HG03039 (cell line): ENCODE measurements around the gene ARL6IP6.
A peak's percentile ranks its signal among the peaks of the same experiment; 100 is the strongest.

Source experiments
- ATAC-seq: cut with Tn5 transposase; IDR thresholded peaks from one replicate; pipeline ENCODE4 v1.9.1; 2021; ENCODE audit warnings: mild to moderate bottlenecking, moderate library complexity; ENCODE audit not compliant: unreplicated experiment

ARL6IP6 gene

DNA sequence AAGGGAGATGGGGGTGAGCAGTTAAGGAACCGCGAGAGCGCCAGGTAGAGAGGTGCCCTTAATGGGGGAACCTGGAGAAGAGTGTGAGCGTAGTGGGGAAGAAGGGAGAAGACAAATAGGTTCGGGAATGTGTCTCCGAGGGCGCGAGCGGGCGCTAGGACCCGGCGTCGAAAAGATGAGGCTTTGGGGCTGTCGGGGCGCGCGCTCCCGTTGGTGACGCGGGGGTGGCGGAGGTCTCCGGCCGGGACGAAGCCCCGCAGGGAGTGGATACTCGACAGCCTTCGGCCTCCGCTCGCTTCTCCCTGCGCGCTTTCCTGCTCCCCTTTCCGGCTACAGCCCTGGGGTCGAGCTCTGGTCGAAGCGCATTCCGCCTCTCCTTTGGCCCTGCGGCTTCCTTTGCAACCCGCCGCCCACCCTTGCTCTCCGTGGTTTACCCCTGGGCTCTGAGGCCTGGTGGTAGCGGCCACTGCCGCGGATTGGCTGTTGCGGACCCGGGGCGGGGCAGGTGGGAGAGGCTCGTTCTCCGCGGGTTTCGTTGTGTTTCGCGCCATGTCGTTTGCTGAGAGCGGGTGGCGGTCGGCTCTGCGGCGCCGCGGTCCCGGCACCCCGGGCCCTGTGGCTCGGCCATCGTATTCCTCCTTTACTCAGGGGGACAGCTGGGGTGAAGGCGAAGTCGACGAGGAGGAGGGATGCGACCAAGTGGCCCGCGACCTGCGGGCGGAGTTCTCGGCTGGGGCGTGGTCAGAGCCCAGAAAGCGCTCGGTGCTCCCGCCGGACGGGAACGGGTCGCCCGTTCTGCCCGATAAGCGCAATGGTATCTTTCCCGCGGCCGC, at the start of gene ARL6IP6:
ARL6IP6 (plus strand) TSS at position 545 of the 833 bp plus-strand sequence; CDS start at position 550, 5 bp downstream.
- ATAC-seq: peak; percentile 58

DNA sequence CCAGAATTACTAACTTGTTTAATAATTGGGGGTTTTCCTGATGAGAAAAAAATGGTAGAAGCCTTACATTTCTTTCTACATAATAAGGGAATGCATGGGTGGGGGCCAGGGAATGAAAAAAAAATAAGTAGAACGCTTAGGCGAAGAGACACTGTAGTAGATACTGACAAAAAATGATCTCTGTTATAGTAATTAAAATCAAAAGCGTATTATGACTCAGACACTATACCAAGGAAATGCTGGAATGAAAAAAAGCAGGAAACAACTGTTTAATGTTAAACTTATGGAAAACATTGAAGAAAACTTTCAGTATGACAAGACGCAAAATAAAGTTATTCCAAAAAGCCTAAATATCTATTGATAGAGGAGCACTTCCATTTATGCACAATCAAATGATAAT, 44.1 kb upstream of the ARL6IP6 start:
- no peak for ATAC-seq

DNA sequence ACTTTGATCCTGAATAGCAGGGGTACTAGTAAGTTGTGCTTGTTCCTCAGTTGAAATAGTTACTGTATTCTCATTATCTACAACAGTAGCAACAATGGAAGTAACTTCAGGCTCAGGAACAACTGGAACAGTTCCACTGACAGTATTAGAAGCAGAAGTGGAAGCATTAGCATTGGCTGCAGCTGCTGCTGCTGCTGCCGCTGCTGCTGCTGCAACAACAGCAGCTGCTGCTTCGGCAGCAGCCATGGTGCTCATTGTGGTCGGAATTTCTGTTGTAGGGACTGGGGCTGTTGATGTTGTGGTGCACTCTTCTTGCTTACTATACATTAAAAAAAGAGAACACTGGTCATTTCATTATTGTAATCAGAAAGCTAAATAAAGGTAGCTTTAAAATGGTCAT, 42.0 kb upstream of the ARL6IP6 start:
- ATAC-seq: no peak

GRCh38 chr2:152678808-152679207, 39.6 kb upstream of the ARL6IP6 start:
- ATAC-seq: no peak

DNA sequence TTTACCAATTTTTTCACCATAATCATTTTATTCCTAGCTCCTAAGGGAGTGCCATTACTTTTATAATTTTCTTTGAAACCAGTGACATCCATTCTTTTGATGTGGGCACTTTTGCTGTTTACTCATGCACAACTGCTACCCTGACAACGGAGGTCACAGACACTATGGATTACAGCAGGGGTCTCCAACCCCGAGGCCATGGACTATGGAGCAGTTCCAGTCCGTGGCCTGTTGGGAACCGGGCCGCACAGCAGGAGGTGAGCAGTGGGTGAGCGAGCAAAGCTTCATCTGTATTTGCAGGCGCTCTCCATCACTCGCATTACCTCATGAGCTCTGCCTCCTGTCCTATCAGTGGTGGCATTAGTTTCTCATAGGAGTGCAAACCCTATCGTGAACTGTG, 35.8 kb upstream of the ARL6IP6 start:
- ATAC-seq: no peak

DNA sequence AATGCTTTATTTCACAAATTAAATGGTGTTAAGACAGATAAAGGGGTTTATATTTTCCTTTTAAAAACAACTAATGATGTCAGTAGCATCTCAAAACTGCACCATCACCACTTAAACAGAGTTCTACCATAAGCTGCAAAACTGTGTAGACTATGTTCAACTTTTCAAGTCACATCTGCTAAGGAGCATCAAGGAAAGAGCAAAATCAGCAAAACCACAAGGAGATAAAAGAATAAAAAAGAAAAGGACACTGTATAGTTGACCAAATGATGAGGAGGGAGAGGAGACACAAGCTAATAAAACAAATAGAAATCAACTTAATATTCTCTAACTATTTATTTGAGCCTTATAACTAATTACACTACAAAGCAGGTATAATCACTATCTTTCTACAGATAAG, 35.0 kb upstream of the ARL6IP6 start:
- no peak for ATAC-seq

DNA sequence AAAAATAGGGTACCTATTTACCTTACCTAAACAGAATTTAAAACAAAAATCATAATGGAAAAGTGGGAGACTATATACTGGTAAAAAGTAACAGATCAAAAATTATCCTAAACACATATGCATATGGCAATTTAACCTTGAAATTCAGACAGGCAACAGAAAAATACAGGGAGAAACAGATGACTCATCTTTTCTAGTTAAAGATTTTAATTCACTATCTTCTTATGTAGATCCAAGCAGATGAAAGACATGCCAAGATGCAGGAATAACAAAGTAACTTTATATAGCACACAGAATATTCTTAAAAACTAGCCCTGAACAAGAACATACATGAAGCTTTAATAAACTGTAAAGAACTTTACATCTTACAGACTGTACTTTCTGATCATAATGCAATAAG, 32.1 kb upstream of the ARL6IP6 start:
- ATAC-seq: no peak

GRCh38 chr2:152693033-152693432, 25.4 kb upstream of the ARL6IP6 start:
- ATAC-seq: peak; percentile 84

GRCh38 chr2:152694161-152694661, 24.2 kb upstream of the ARL6IP6 start:
- ATAC-seq: peak; percentile 42

DNA sequence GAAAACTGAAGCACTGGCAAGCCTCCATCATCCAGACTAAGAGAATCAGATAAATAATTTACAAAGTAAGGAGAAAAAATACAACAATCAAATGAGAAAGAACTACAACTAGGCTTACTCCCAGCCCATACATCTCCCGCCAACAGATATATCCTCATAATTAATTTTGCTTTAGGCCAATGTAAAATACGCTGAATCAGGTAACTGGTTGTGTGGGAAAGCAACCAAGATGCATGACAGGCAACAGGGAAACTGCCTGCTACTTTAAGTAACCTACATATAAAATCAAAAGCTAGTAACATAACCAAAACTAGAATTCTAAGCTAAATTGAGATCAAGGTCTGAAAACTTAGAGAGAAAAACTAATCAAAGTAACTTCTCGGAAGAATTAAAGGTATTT, 22.7 kb upstream of the ARL6IP6 start:
- no peak for ATAC-seq

- no peak for ATAC-seq
Observed at GRCh38 chr2:152696476-152696875, 21.9 kb upstream of the ARL6IP6 start.

DNA sequence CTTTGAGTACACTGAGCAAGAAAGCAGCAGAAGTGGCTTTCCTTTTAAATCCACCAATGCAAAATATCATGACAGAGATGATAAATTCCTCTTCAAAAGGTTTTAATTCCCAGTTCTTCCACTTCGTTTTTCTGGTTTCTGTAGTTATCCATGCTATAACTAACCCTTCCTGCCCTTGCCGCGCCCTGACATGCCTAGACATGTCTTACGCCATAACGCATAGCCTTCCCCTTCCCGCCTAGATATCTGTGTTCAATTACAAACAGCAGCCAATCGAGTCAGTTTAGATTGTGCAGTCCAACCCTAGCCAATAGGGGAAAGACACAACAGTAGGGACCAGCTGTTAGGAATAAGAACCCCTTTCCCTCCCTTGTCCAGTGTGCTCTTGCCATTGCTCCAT, 17.2 kb upstream of the ARL6IP6 start:
- ATAC-seq: no peak

- ATAC-seq: no peak
Observed at GRCh38 chr2:152706477-152707021, 11.9 kb upstream of the ARL6IP6 start.

GRCh38 chr2:152708742-152709141, 9.7 kb upstream of the ARL6IP6 start:
- no peak for ATAC-seq

DNA sequence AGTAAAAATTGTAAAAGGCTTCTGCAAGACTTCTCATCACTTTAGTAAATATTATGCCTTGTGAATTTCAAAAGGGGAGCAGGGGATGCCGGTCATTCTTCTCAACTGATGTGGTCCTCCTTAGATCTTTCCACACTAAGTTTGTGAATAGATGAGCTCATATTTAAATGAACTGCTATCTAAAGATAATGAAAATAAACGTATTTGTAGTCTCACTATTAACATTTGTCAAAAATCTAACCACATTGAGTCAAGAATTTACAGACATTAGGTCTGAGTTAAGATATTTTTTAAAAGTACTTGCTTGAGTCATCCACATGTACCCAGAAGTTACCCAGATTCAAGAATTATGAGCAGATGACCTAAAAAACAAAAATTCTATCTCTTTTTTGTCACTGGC, 7.7 kb upstream of the ARL6IP6 start:
- ATAC-seq: no peak

DNA sequence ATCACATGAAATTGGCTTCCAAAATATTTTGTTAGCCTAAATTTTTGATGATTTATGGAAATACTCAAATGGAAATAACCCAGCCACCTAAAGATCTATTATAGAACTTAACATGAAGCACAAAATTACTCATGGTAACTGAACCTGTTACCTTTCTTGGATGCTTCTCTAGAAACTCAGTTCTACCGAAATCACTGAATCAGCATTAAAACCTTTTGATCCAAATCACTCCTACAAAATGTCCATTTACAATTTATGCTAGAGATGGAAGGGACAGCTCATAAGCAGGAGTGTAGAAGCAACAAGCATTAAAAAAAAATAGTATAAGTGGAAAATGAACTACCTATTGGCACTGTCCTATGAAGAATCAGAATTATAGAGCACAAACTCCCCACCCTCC, 3.3 kb upstream of the ARL6IP6 start:
- no peak for ATAC-seq

- no peak for ATAC-seq
Observed at GRCh38 chr2:152715854-152716428, 2.5 kb upstream of the ARL6IP6 start.

DNA sequence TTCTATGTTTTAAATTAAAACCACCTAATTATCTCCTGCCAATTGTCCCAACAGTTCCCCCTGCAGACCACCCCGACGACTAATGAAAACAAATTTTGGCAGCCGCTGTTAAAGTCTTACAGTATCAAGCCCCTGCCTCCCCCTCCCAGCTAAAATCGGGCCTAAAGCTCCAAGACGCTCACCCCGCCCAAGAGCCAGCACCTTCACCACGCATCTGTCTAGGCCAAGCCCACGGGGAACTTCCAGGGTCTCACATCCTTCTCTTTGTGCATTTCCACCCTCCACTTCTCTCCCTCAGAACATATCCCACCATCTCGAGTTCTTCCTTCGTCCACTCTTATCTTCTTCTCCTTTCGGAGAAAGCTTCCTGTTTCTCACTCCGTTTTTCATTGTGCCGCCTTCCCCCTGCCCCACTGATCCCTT, 1.6 kb upstream of the ARL6IP6 start:
- ATAC-seq: no peak

- ATAC-seq: peak; percentile 70
Observed at GRCh38 chr2:152717228-152718075, 968 bp upstream of the ARL6IP6 start, which contains the start of gene PRPF40A. Gene PRPF40A, minus strand, starts transcription at chr2:152717461. Its CDS starts 22 bp downstream, at chr2:152717439.

- ATAC-seq: peak; percentile 23
Observed at GRCh38 chr2:152718909-152719645, 657 bp downstream of the ARL6IP6 start.
